HG03565 (cell line): ENCODE measurements around the gene RGS19.

Source experiments
- ATAC-seq: cut with Tn5 transposase; IDR thresholded peaks from one replicate; pipeline ENCODE4 v1.9.1; 2021; ENCODE audit warnings: mild to moderate bottlenecking, moderate library complexity; ENCODE audit not compliant: unreplicated experiment

Gene RGS19

GRCh38 chr20:64037498-64038213 lies 41.7 kb downstream of the RGS19 start:
- no peak for ATAC-seq

- no peak for ATAC-seq
These were observed 42.2 kb downstream of the RGS19 start for GRCh38 chr20:64037199-64037497.

GRCh38 chr20:64036346-64037198 lies 42.7 kb downstream of the RGS19 start:
- ATAC-seq: no peak

- no peak for ATAC-seq
These were observed 43.4 kb downstream of the RGS19 start, which contains the start of gene C20orf204 for GRCh38 chr20:64035933-64036345. Gene C20orf204 (plus strand): TSS chr20:64036182. CDS start chr20:64036324, 142 bp downstream.

- ATAC-seq: no peak
These were observed 44.0 kb downstream of the RGS19 start for GRCh38 chr20:64035066-64035932.

- ATAC-seq: no peak
These were observed 45.3 kb downstream of the RGS19 start for GRCh38 chr20:64033981-64034493.

- no peak for ATAC-seq
These were observed 46.4 kb downstream of the RGS19 start for GRCh38 chr20:64032706-64033624.

GRCh38 chr20:64031822-64032314 lies 47.5 kb downstream of the RGS19 start:
- ATAC-seq: no peak

GRCh38 chr20:64030371-64031134 lies 48.8 kb downstream of the RGS19 start:
- ATAC-seq: no peak

GRCh38 chr20:64029293-64030117 lies 49.8 kb downstream of the RGS19 start:
- ATAC-seq: no peak

GRCh38 chr20:64027981-64028685 lies 51.2 kb downstream of the RGS19 start:
- no peak for ATAC-seq

GRCh38 chr20:64025826-64026412 lies 53.4 kb downstream of the RGS19 start:
- no peak for ATAC-seq

GRCh38 chr20:64025101-64025825 lies 54.1 kb downstream of the RGS19 start:
- ATAC-seq: no peak

- no peak for ATAC-seq
These were observed 55.0 kb downstream of the RGS19 start for GRCh38 chr20:64024141-64024990.

- no peak for ATAC-seq
These were observed 55.8 kb downstream of the RGS19 start for GRCh38 chr20:64023361-64024140.
